Measurements from ENCODE around the gene MB.

DNA sequence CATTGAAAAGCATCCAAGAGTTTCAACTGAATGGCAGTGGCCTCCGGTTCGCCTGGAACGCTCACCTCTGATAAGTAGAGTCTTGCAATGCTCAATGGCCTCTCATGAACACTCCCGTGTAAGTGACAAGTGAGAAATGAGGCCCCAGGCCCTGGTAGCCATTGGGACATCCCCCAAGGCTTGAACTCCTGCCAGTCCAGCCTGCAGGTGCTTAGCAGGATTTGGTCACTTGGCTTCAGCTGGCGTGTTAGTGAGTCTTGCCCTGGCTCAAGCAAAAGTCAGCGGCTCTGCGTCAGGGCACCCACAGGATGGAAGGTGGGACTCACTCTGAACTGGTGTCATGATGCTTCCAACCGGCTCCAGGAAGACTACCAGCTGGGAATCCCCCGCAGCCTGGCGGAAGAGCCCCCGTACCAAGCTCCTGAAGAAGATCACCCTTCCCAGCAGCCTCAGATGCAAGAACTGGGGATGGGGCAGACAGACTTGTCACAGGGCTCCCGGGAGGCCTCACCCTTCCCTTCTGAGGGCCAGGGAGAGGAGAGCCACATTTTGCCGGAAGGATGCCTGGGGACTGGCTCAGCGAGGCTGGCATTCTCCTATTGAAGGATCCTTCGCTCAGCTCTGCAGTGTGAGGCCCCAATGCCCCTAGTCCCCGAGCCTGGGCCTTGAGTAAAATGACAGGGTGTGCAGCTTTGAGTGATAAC lies 19.3 kb downstream of the MB start:
- TF ChIP-seq, protein P1, sequence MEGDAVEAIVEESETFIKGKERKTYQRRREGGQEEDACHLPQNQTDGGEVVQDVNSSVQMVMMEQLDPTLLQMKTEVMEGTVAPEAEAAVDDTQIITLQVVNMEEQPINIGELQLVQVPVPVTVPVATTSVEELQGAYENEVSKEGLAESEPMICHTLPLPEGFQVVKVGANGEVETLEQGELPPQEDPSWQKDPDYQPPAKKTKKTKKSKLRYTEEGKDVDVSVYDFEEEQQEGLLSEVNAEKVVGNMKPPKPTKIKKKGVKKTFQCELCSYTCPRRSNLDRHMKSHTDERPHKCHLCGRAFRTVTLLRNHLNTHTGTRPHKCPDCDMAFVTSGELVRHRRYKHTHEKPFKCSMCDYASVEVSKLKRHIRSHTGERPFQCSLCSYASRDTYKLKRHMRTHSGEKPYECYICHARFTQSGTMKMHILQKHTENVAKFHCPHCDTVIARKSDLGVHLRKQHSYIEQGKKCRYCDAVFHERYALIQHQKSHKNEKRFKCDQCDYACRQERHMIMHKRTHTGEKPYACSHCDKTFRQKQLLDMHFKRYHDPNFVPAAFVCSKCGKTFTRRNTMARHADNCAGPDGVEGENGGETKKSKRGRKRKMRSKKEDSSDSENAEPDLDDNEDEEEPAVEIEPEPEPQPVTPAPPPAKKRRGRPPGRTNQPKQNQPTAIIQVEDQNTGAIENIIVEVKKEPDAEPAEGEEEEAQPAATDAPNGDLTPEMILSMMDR (conservative IDR thresholded peaks at IDR 0.05; ENCODE audit: low read depth, low read length): no peak
- TF ChIP-seq EZH2 (IDR thresholded peaks at IDR 0.05; ENCODE audit: borderline replicate concordance, low read depth, low read length, poor library complexity, severe bottlenecking): no peak
